Left renal pelvis (tissue), 4 donors: Measurements from ENCODE around the gene KRT10. TPM values are rescaled to one million over a fixed set of nuclear protein-coding genes. Genes with fewer than 3 reads are reported as not detected.

Experiments
- DNase-seq, 4 donors: peaks; one replicate each; pipeline ENCODE4 v3.0.0-alpha.2; 2013; ENCODE audit warnings: low read depth in 4 of 4, low spot score in 3 of 4
- polyA plus RNA-seq, 4 donors: library from polyadenylated mRNA; unstranded; fragments of 120-200 nt; gene quantifications; one replicate each; pipeline ENCODE4 v1.2.1, GENCODE V29; 2013; ENCODE audit not compliant: insufficient read length in 4 of 4

KRT10 gene
- polyA plus RNA-seq, 4 donors = 49.3 to 60.0 (median 58.1) TPM

GRCh38 chr17:40810494-40810893 is 11.9 kb downstream of the KRT10 start:
- DNase-seq = no peak

GRCh38 chr17:40809721-40810421 is 12.5 kb downstream of the KRT10 start:
- DNase-seq = no peak

GRCh38 chr17:40806131-40806530 is 16.3 kb downstream of the KRT10 start:
- DNase-seq = no peak

GRCh38 chr17:40803617-40804082 is 18.8 kb downstream of the KRT10 start:
- no peak for DNase-seq

- no peak for DNase-seq
Measured at GRCh38 chr17:40801157-40801556, 21.3 kb downstream of the KRT10 start.

- DNase-seq = no peak
Measured at GRCh38 chr17:40800381-40800780, 22.0 kb downstream of the KRT10 start.

- DNase-seq = no peak
Measured at GRCh38 chr17:40799859-40800258, 22.6 kb downstream of the KRT10 start, which contains the start of gene KRT28. TSS of gene KRT28 (minus strand) at chr17:40799959. CDS start at chr17:40799893, 66 bp downstream.

- DNase-seq = no peak
Measured at GRCh38 chr17:40796846-40797245, 25.6 kb downstream of the KRT10 start.

GRCh38 chr17:40795019-40795667 is 27.3 kb downstream of the KRT10 start:
- no peak for DNase-seq

GRCh38 chr17:40794466-40794865 is 27.9 kb downstream of the KRT10 start:
- no peak for DNase-seq

GRCh38 chr17:40793832-40794231 is 28.6 kb downstream of the KRT10 start:
- DNase-seq = no peak

GRCh38 chr17:40791787-40792436 is 30.5 kb downstream of the KRT10 start:
- DNase-seq = peak in 2 of 4 donors; percentile 21 to 24

GRCh38 chr17:40791111-40791510 is 31.3 kb downstream of the KRT10 start:
- no peak for DNase-seq

GRCh38 chr17:40782450-40782849 is 40.0 kb downstream of the KRT10 start, which contains the start of gene KRT27:
TSS of gene KRT27 (minus strand) at chr17:40782550. CDS start at chr17:40782493, 57 bp downstream.
- DNase-seq = no peak

- DNase-seq = no peak
Measured at GRCh38 chr17:40779181-40779909, 43.1 kb downstream of the KRT10 start.

GRCh38 chr17:40778461-40778860 is 44.0 kb downstream of the KRT10 start:
- no peak for DNase-seq

- no peak for DNase-seq
Measured at GRCh38 chr17:40777971-40778370, 44.4 kb downstream of the KRT10 start.

- DNase-seq = no peak
Measured at GRCh38 chr17:40777459-40777858, 45.0 kb downstream of the KRT10 start.

GRCh38 chr17:40775945-40776344 is 46.5 kb downstream of the KRT10 start:
- peak in 1 of 4 donors; percentile 9 for DNase-seq

- no peak for DNase-seq
Measured at GRCh38 chr17:40772101-40772500, 50.3 kb downstream of the KRT10 start, which contains the start of gene KRT26. TSS of gene KRT26 (minus strand) at chr17:40772201. CDS start at chr17:40772113, 88 bp downstream.
